Mesothelial cell of epicardium (in vitro differentiated cells): Measurements from ENCODE around the gene DYRK1A. TPM values are rescaled to one million over a fixed set of nuclear protein-coding genes. Genes with fewer than 3 reads are reported as not detected.

Experiments
- DNase-seq, 2 experiments: peaks; one replicate each; pipeline ENCODE4 v3.0.0; 2021; ENCODE audit warnings: low spot score in 2 of 2; ENCODE audit not compliant: unreplicated experiment in 2 of 2
- H3K27ac Mint-ChIP-seq: 2 replicates; pipeline ENCODE4 v1.8.0; 2021; ENCODE audit warnings: mixed read lengths
- H3K27me3 Mint-ChIP-seq: 2 replicates; pipeline ENCODE4 v1.8.0; 2021; ENCODE audit warnings: low read depth, mixed read lengths
- H3K36me3 Mint-ChIP-seq: 2 replicates; pipeline ENCODE4 v1.8.0; 2021; ENCODE audit warnings: mixed read lengths
- H3K4me1 Mint-ChIP-seq: 2 replicates; pipeline ENCODE4 v1.8.0; 2021; ENCODE audit warnings: mixed read lengths
- H3K4me3 Mint-ChIP-seq: 2 replicates; pipeline ENCODE4 v1.8.0; 2021; ENCODE audit warnings: mild to moderate bottlenecking, moderate library complexity, mixed read lengths
- H3K9me3 Mint-ChIP-seq: 2 replicates; pipeline ENCODE4 v1.8.0; 2021; ENCODE audit warnings: mixed read lengths
- CTCF ChIP-seq: fragments of 200-600 bp; sonication (generic); IDR thresholded peaks from one replicate; pipeline ENCODE4 v1.5.0; 2021; ENCODE audit warnings: antibody characterized with exemption; ENCODE audit not compliant: unreplicated experiment
- total RNA-seq: library from RNA; stranded (reverse); gene quantifications from 3 replicates; pipeline ENCODE4 v1.2.1, GENCODE V29; 2021

Gene DYRK1A
- total RNA-seq, 1 donor from 2014 or later = 79.7 TPM

GRCh38 chr21:37554661-37555379, 188.2 kb downstream of the DYRK1A start:
- Mint-ChIP-seq H3K4me3 (no peak overlapping the region), H3K36me3 (no peaks in the 10 kb centered on the region), H3K27me3 (peaks cover 37% of the 10 kb centered on the region), H3K4me1 (peaks cover 25% of the 10 kb centered on the region), H3K27ac (no peak overlapping the region), H3K9me3 (peaks cover 11% of the 10 kb centered on the region)
- peak in 1 of 2 experiments; percentile 28 for DNase-seq
- no peak for TF ChIP-seq CTCF

- no peak for TF ChIP-seq CTCF
- Mint-ChIP-seq H3K4me1 (peaks cover 19% of the 10 kb centered on the region), H3K27me3 (peaks cover 37% of the 10 kb centered on the region), H3K27ac (no peak overlapping the region), H3K9me3 (peaks cover 11% of the 10 kb centered on the region), H3K4me3 (no peak overlapping the region), H3K36me3 (no peaks in the 10 kb centered on the region)
- no peak for DNase-seq
Observed at GRCh38 chr21:37555672-37556261, 189.2 kb downstream of the DYRK1A start.

GRCh38 chr21:37557261-37557950, 190.8 kb downstream of the DYRK1A start:
- Mint-ChIP-seq H3K27ac (no peak overlapping the region), H3K36me3 (no peaks in the 10 kb centered on the region), H3K4me1 (peaks cover 11% of the 10 kb centered on the region), H3K4me3 (no peak overlapping the region), H3K9me3 (peaks cover 11% of the 10 kb centered on the region), H3K27me3 (peaks cover 34% of the 10 kb centered on the region)
- no peak for DNase-seq
- TF ChIP-seq CTCF = no peak

GRCh38 chr21:37558676-37559211, 192.2 kb downstream of the DYRK1A start:
- Mint-ChIP-seq H3K4me1 (peaks cover 7% of the 10 kb centered on the region), H3K27ac (no peak overlapping the region), H3K27me3 (peaks cover 29% of the 10 kb centered on the region), H3K4me3 (no peak overlapping the region), H3K36me3 (no peaks in the 10 kb centered on the region), H3K9me3 (peaks cover 11% of the 10 kb centered on the region)
- DNase-seq = no peak
- TF ChIP-seq CTCF = no peak

GRCh38 chr21:37560385-37560784, 193.8 kb downstream of the DYRK1A start:
- no peak for DNase-seq
- H3K9me3 Mint-ChIP-seq = peaks cover 11% of the 10 kb centered on the region

More at GRCh38 chr21:37560385-37560784, 193.8 kb downstream of the DYRK1A start:
- TF ChIP-seq CTCF = no peak
- H3K27me3 Mint-ChIP-seq = peaks cover 30% of the 10 kb centered on the region
- no peak overlapping the region for H3K4me3 Mint-ChIP-seq
- no peak overlapping the region for H3K27ac Mint-ChIP-seq
- H3K36me3 Mint-ChIP-seq = no peaks in the 10 kb centered on the region
- peaks cover 12% of the 10 kb centered on the region for H3K4me1 Mint-ChIP-seq
